HEK293 (cell line): ENCODE data around the gene ARIH2.

Source experiments
- BCL11A ChIP-seq: fragments of 450-650 bp; formaldehyde crosslinking; IDR thresholded peaks from 2 replicates; pipeline ENCODE4 v1.5.1; 2016; ENCODE audit warnings: low read depth, missing biosample characterization, missing genetic modification characterization
- GFI1B ChIP-seq: fragments of 450-650 bp; formaldehyde crosslinking; IDR thresholded peaks from 2 replicates; pipeline ENCODE4 v1.5.1; 2016; ENCODE audit warnings: missing biosample characterization, missing genetic modification characterization
- GLIS1 ChIP-seq: fragments of 450-650 bp; formaldehyde crosslinking; IDR thresholded peaks from 2 replicates; pipeline ENCODE4 v1.5.1; 2016; ENCODE audit warnings: missing biosample characterization, missing genetic modification characterization
- HIC1 ChIP-seq: fragments of 450-650 bp; formaldehyde crosslinking; IDR thresholded peaks from 2 replicates; pipeline ENCODE4 v1.5.1; 2016; ENCODE audit warnings: missing biosample characterization, missing genetic modification characterization
- HOXA7 ChIP-seq: sonication (generic); formaldehyde crosslinking; IDR thresholded peaks from 2 replicates; pipeline ENCODE4 v1.8.1; 2022; ENCODE audit warnings: missing genetic modification reagents, borderline replicate concordance
- KLF7 ChIP-seq: fragments of 450-650 bp; formaldehyde crosslinking; IDR thresholded peaks from 2 replicates; pipeline ENCODE4 v1.5.1; 2016; ENCODE audit warnings: missing biosample characterization, missing genetic modification characterization, borderline replicate concordance
- MZF1 ChIP-seq: fragments of 450-650 bp; formaldehyde crosslinking; IDR thresholded peaks from 2 replicates; pipeline ENCODE4 v1.5.1; 2017; ENCODE audit warnings: missing biosample characterization, missing genetic modification characterization, borderline replicate concordance
- OSR2 ChIP-seq: fragments of 450-650 bp; formaldehyde crosslinking; IDR thresholded peaks from 2 replicates; pipeline ENCODE4 v1.5.1; 2016; ENCODE audit warnings: missing biosample characterization, missing genetic modification characterization
- PRDM10 ChIP-seq: fragments of 450-650 bp; formaldehyde crosslinking; IDR thresholded peaks from 2 replicates; pipeline ENCODE4 v1.5.1; 2016; ENCODE audit warnings: missing biosample characterization, missing genetic modification characterization
- REPIN1 ChIP-seq: fragments of 450-650 bp; formaldehyde crosslinking; IDR thresholded peaks from 2 replicates; pipeline ENCODE4 v1.5.1; 2017; ENCODE audit warnings: missing biosample characterization, missing genetic modification characterization, low read depth
- ZBTB11 ChIP-seq: fragments of 450-650 bp; formaldehyde crosslinking; conservative IDR thresholded peaks from 2 replicates; pipeline ENCODE4 v1.5.1; 2016; ENCODE audit warnings: low read depth, missing biosample characterization, missing genetic modification characterization
- ZFP3 ChIP-seq: fragments of 450-650 bp; formaldehyde crosslinking; IDR thresholded peaks from 2 replicates; pipeline ENCODE4 v1.5.1; 2016; ENCODE audit warnings: low read depth, missing biosample characterization, missing genetic modification characterization
- ZNF148 ChIP-seq: fragments of 450-650 bp; formaldehyde crosslinking; IDR thresholded peaks from 2 replicates; pipeline ENCODE4 v1.5.0; 2017; ENCODE audit warnings: missing biosample characterization, missing genetic modification characterization, borderline replicate concordance
- ZNF169 ChIP-seq: fragments of 450-650 bp; formaldehyde crosslinking; IDR thresholded peaks from 2 replicates; pipeline ENCODE4 v1.5.1; 2016; ENCODE audit warnings: missing biosample characterization, missing genetic modification characterization
- ZNF311 ChIP-seq: fragments of 450-650 bp; formaldehyde crosslinking; IDR thresholded peaks from 2 replicates; pipeline ENCODE4 v1.5.1; 2017; ENCODE audit warnings: missing biosample characterization, missing genetic modification characterization, borderline replicate concordance
- ZNF37A ChIP-seq: fragments of 450-650 bp; IDR thresholded peaks from 2 replicates; pipeline ENCODE4 v1.5.1; 2018; ENCODE audit warnings: missing biosample characterization, missing genetic modification characterization
- ZNF404 ChIP-seq: fragments of 450-650 bp; formaldehyde crosslinking; IDR thresholded peaks from 2 replicates; pipeline ENCODE4 v1.5.1; 2017; ENCODE audit warnings: missing biosample characterization, missing genetic modification characterization
- ZNF426 ChIP-seq: fragments of 450-650 bp; formaldehyde crosslinking; IDR thresholded peaks from 2 replicates; pipeline ENCODE4 v1.5.1; 2017; ENCODE audit warnings: missing biosample characterization, missing genetic modification characterization, mild to moderate bottlenecking, inconsistent platforms, moderate library complexity
- ZNF555 ChIP-seq: fragments of 450-650 bp; formaldehyde crosslinking; conservative IDR thresholded peaks from 2 replicates; pipeline ENCODE4 v1.5.1; 2017; ENCODE audit warnings: missing biosample characterization, mild to moderate bottlenecking, missing genetic modification characterization, inconsistent platforms
- ZNF571 ChIP-seq: fragments of 450-650 bp; formaldehyde crosslinking; IDR thresholded peaks from 2 replicates; pipeline ENCODE4 v1.5.0; 2017; ENCODE audit warnings: missing biosample characterization, missing genetic modification characterization
- ZNF626 ChIP-seq: fragments of 450-650 bp; sonication (Bioruptor Pico); formaldehyde crosslinking; IDR thresholded peaks from 2 replicates; pipeline ENCODE4 v1.5.1; 2018; ENCODE audit warnings: missing biosample characterization, missing genetic modification characterization, inconsistent platforms
- ZNF664 ChIP-seq: fragments of 450-650 bp; formaldehyde crosslinking; IDR thresholded peaks from 2 replicates; pipeline ENCODE4 v1.5.1; 2016; ENCODE audit warnings: missing biosample characterization, missing genetic modification characterization
- ZNF677 ChIP-seq: fragments of 450-650 bp; IDR thresholded peaks from 2 replicates; pipeline ENCODE4 v1.5.0; 2018; ENCODE audit warnings: missing biosample characterization, mild to moderate bottlenecking, missing genetic modification characterization, moderate library complexity
- ZNF692 ChIP-seq: fragments of 450-650 bp; formaldehyde crosslinking; IDR thresholded peaks from 2 replicates; pipeline ENCODE4 v1.5.1; 2016; ENCODE audit warnings: missing biosample characterization, missing genetic modification characterization
- ZNF792 ChIP-seq: fragments of 450-650 bp; formaldehyde crosslinking; IDR thresholded peaks from 2 replicates; pipeline ENCODE4 v1.5.1; 2016; ENCODE audit warnings: missing biosample characterization, missing genetic modification characterization
- ZNF843 ChIP-seq: fragments of 450-650 bp; formaldehyde crosslinking; IDR thresholded peaks from 2 replicates; pipeline ENCODE4 v1.5.1; 2016; ENCODE audit warnings: missing biosample characterization, missing genetic modification characterization

The ARIH2 gene

GRCh38 chr3:49028673-49029562 lies 110.3 kb downstream of the ARIH2 start, which contains the start of gene IMPDH2 (continued):
- TF ChIP-seq ZNF148 (tag by site-specific recombination) (no peak), MZF1 (tag by site-specific recombination) (no peak), ZNF169 (tag by site-specific recombination) (no peak), ZNF571 (tag by site-specific recombination) (no peak), ZNF692 (tag by site-specific recombination) (peak; percentile 60; the same call in 1 of the 2 replicates), PRDM10 (peak; percentile 70), HOXA7 (CRISPR knock-in tag) (no peak), ZNF555 (tag by site-specific recombination) (no peak), ZNF426 (tag by site-specific recombination) (no peak), ZNF626 (tag by site-specific recombination) (no peak), GLIS1 (tag by site-specific recombination) (0 out of 2 replicates have a peak, but pooled peaks have one; percentile 17), ZNF792 (no peak), ZFP3 (tag by site-specific recombination) (no peak), ZNF37A (no peak), BCL11A (tag by site-specific recombination) (no peak), REPIN1 (tag by site-specific recombination) (0 out of 2 replicates have a peak, but pooled peaks have one; percentile 67), ZNF843 (peak; percentile 67; the same call in 1 of the 2 replicates), ZBTB11 (tag by site-specific recombination) (no peak), HIC1 (no peak), ZNF677 (tag by site-specific recombination) (no peak), ZNF311 (tag by site-specific recombination) (no peak), KLF7 (tag by site-specific recombination) (0 out of 2 replicates have a peak, but pooled peaks have one; percentile 59), ZNF404 (no peak), GFI1B (tag by site-specific recombination) (no peak), ZNF664 (tag by site-specific recombination) (no peak), OSR2 (tag by site-specific recombination) (no peak)
